Endothelial cell of umbilical vein (primary cell): ENCODE results near the gene PLXNB3.
"Not testable (repeated sequence)": the region's sequence is repeated elsewhere in the genome, so short reads cannot be mapped to it uniquely, and the experiment has no call there.

Experiments used
- EZH2 ChIP-seq: IDR thresholded peaks from 2 replicates; pipeline ENCODE4 v1.6.1; 2012; ENCODE audit warnings: borderline replicate concordance, low read depth, mild to moderate bottlenecking, moderate library complexity, low read length, inconsistent platforms; ENCODE audit not compliant: severe bottlenecking
- POLR2A ChIP-seq: IDR thresholded peaks from 2 replicates; pipeline ENCODE4 v1.6.1; 2012; ENCODE audit warnings: low read depth, mild to moderate bottlenecking, control low read depth, low read length

- TF ChIP-seq EZH2, POLR2A: not testable (repeated sequence)
These were observed 54.0 kb downstream of the PLXNB3 start for GRCh38 chrX:153818064-153818463.
